Kidney (tissue), 14 donors: ENCODE results near the gene PODNL1. TPM values are rescaled to one million over a fixed set of nuclear protein-coding genes. Genes with fewer than 3 reads are reported as not detected.

Source experiments
- DNase-seq, 5 donors: peaks; one replicate each; pipeline ENCODE4 v3.0.0-alpha.2; 2013 to 2020
- FAIRE-seq: peaks from 2 replicates; lab custom pipeline; 2012; peaks lifted over from hg19 to GRCh38; lab: Jason Lieb, UNC
- H3K27ac ChIP-seq, 2 donors: one replicate each; pipeline ENCODE4 v1.7.0; 2013; ENCODE audit warnings: low read depth in 2 of 2, low read length in 2 of 2, inconsistent platforms in 1 of 2
- H3K27me3 ChIP-seq: one replicate; pipeline ENCODE4 v1.7.1; 2013; ENCODE audit warnings: low read length, inconsistent platforms; ENCODE audit not compliant: control insufficient read depth, insufficient read depth
- H3K36me3 ChIP-seq, 3 donors: one replicate each; pipeline versions ENCODE4 v1.7.0 to v1.7.1; 2013; ENCODE audit warnings: low read length in 3 of 3, control low read depth in 1 of 3, inconsistent platforms in 1 of 3; ENCODE audit not compliant: insufficient read depth in 3 of 3, control insufficient read depth in 2 of 3
- H3K4me1 ChIP-seq, 3 donors: one replicate each; pipeline versions ENCODE4 v1.7.0 to v1.7.1; 2013; ENCODE audit warnings: low read length in 3 of 3, inconsistent platforms in 1 of 3, low read depth in 1 of 3; ENCODE audit not compliant: control insufficient read depth in 2 of 3, insufficient read depth in 2 of 3
- H3K4me3 ChIP-seq, 3 donors: one replicate each; pipeline versions ENCODE4 v1.7.0 to v1.8.1; 2013; ENCODE audit warnings: low read length in 3 of 3, control low read depth in 1 of 3, inconsistent platforms in 1 of 3
- H3K9ac ChIP-seq, 3 donors: one replicate each; pipeline versions ENCODE4 v1.7.0 to v1.7.1; 2013; ENCODE audit warnings: low read length in 3 of 3, control low read depth in 1 of 3, inconsistent platforms in 1 of 3
- H3K9me3 ChIP-seq, 3 donors: one replicate each; pipeline versions ENCODE4 v1.7.0 to v1.7.1; 2013; ENCODE audit warnings: low read length in 3 of 3, control low read depth in 1 of 3, inconsistent platforms in 1 of 3; ENCODE audit not compliant: control insufficient read depth in 2 of 3, insufficient read depth in 1 of 3
- CTCF ChIP-seq: IDR thresholded peaks from 3 replicates; pipeline ENCODE4 v1.5.1; 2012; ENCODE audit warnings: mild to moderate bottlenecking, moderate library complexity, borderline replicate concordance; ENCODE audit not compliant: insufficient read depth; ENCODE audit errors: extremely low read depth
- intact Hi-C: fragments of 100-400 bp; cut with DNase I; formaldehyde crosslinking; loops from one replicate; pipeline ENCODE4 v1.11.1; 2022
- polyA plus RNA-seq: library from polyadenylated mRNA; stranded (reverse); fragments of 350-450 nt; fragmentation: Illumina TruSeq; extraction: RNeasy Lipid Tissue Mini Kit (QIAGEN cat#74804); gene quantifications from one replicate; pipeline ENCODE4 v1.2.3, GENCODE V29; 2014; ENCODE audit warnings: low read depth, low replicate concordance; ENCODE audit not compliant: insufficient read depth
- total RNA-seq: library from RNA; stranded (reverse); fragmentation: NEBNext Ultra II Directional; extraction: Animal tissue kit (Norgen Biotek cat#: 25700); gene quantifications from one replicate; pipeline ENCODE4 v1.2.1, GENCODE V29; 2021
- donor health status: control.
- donor health status: control.
- donor health status: control.
- donor health status: control.
- donor health status: control.
- donor health status: DM: yes; HTN: yes; CAD: no.
- donor health status: Normal renal cell carcinoma (clear cell type).

PODNL1 gene
- total and polyA plus RNA-seq, 2 donors from 2014 or later, result 3.0 TPM; not detected in 1

- intact Hi-C loops, result no loop called here
- H3K4me1 ChIP-seq, result no peaks in the 10 kb centered on the region
- no peak overlapping the region for H3K27ac ChIP-seq
- H3K9me3 ChIP-seq, result no peaks in the 10 kb centered on the region
- no peak overlapping the region for H3K4me3 ChIP-seq
- no peak overlapping the region for H3K9ac ChIP-seq
- TF ChIP-seq CTCF, result no peak
- peaks cover 0 to 2% (median 0%) of the 10 kb centered on the region in 3 donors for H3K36me3 ChIP-seq
- DNase-seq (peak in 1 of 5 donors; percentile 24), FAIRE-seq (no peak)
- no peaks in the 10 kb centered on the region for H3K27me3 ChIP-seq
Measured at GRCh38 chr19:13934785-13935109, 3.5 kb downstream of the PODNL1 start.

- H3K9me3 ChIP-seq, result no peaks in the 10 kb centered on the region
- no peak overlapping the region for H3K27ac ChIP-seq
- H3K27me3 ChIP-seq, result no peaks in the 10 kb centered on the region
- FAIRE-seq (no peak), DNase-seq (peak in 1 of 5 donors; percentile 70)
- no peak overlapping the region for H3K4me3 ChIP-seq
- peaks cover 0 to 4% (median 2%) of the 10 kb centered on the region in 3 donors for H3K36me3 ChIP-seq
- no peak overlapping the region for H3K9ac ChIP-seq
- no peaks in the 10 kb centered on the region for H3K4me1 ChIP-seq
- intact Hi-C loops, result no loop called here
- no peak for TF ChIP-seq CTCF
Measured at GRCh38 chr19:13932911-13933393, 5.3 kb downstream of the PODNL1 start.

GRCh38 chr19:13932149-13932637, 6.0 kb downstream of the PODNL1 start:
- TF ChIP-seq CTCF, result no peak
- Histone ChIP-seq H3K27ac (no peak overlapping the region), H3K9ac (no peak overlapping the region), H3K4me1 (no peaks in the 10 kb centered on the region), H3K36me3 (peaks cover 0 to 4% (median 2%) of the 10 kb centered on the region in 3 donors), H3K9me3 (no peaks in the 10 kb centered on the region), H3K27me3 (no peaks in the 10 kb centered on the region), H3K4me3 (no peak overlapping the region)
- intact Hi-C loops, result no loop called here
- no peak for DNase-seq
- no peak for FAIRE-seq
